Upper lobe of left lung (tissue), 6 donors: Measurements from ENCODE around the gene DLX3. TPM values are rescaled to one million over a fixed set of nuclear protein-coding genes. Genes with fewer than 3 reads are reported as not detected.
"Not testable (repeated sequence)": the region's sequence is repeated elsewhere in the genome, so short reads cannot be mapped to it uniquely, and the experiment has no call there.

Experiments used
- ATAC-seq, 2 donors: fragments of 200-7000 bp; cut with Tn5 transposase; one replicate each; pipeline ENCODE4 v1.9.1; 2022; ENCODE audit warnings: mild to moderate bottlenecking in 2 of 2, moderate library complexity in 2 of 2; ENCODE audit not compliant: low FRiP score in 2 of 2
- DNase-seq, 2 donors: peaks; one replicate each; pipeline ENCODE4 v3.0.0-alpha.2; 2019 to 2020
- H3K27ac ChIP-seq, 4 donors: fragments of 200-600 bp; sonication (generic); one replicate each; pipeline ENCODE4 v1.5.1; 2016 to 2019
- H3K27me3 ChIP-seq, 4 donors: fragments of 200-600 bp; sonication (generic); one replicate each; pipeline ENCODE4 v1.5.1; 2017 to 2019
- H3K36me3 ChIP-seq, 4 donors: fragments of 200-600 bp; sonication (generic); one replicate each; pipeline ENCODE4 v1.5.1; 2016 to 2019
- H3K4me1 ChIP-seq, 4 donors: fragments of 200-600 bp; sonication (generic); one replicate each; pipeline ENCODE4 v1.5.1; 2018 to 2019
- H3K4me3 ChIP-seq, 4 donors: fragments of 200-600 bp; sonication (generic); one replicate each; pipeline ENCODE4 v1.5.1; 2017 to 2019; ENCODE audit warnings: mild to moderate bottlenecking in 2 of 4, moderate library complexity in 1 of 4
- H3K9me3 ChIP-seq, 4 donors: fragments of 200-600 bp; sonication (generic); one replicate each; pipeline ENCODE4 v1.5.1; 2018 to 2019
- CTCF ChIP-seq, 6 experiments: fragments of 450-650 bp in 4 of 6; fragments of 200-600 bp in 2 of 6; sonication (generic) in 2 of 6; IDR thresholded peaks; one replicate each; pipeline ENCODE4 v1.5.1; 2016 to 2019; ENCODE audit warnings: antibody characterized with exemption in 6 of 6
- EP300 ChIP-seq, 4 donors: sonication (generic); formaldehyde crosslinking; IDR thresholded peaks; one replicate each; pipeline ENCODE4 v1.5.1; 2017; ENCODE audit warnings: antibody characterized with exemption in 4 of 4, control low read depth in 2 of 4
- POLR2A ChIP-seq, 4 donors: fragments of 450-650 bp; IDR thresholded peaks; one replicate each; pipeline ENCODE4 v1.5.1; 2016 to 2017; ENCODE audit warnings: antibody characterized with exemption in 4 of 4, mild to moderate bottlenecking in 2 of 4
- POLR2AphosphoS5 ChIP-seq, 2 donors: sonication (generic); formaldehyde crosslinking; IDR thresholded peaks; one replicate each; pipeline ENCODE4 v1.5.1; 2017; ENCODE audit warnings: antibody characterized with exemption in 2 of 2
- WGBS, 2 donors: methylation state at CpG; one replicate each; pipeline ENCODE4 v1.1.5; 2017 to 2018; 5-methylcytosine and 5-hydroxymethylcytosine counted together
- total RNA-seq, 6 donors: library from RNA; depleted of rRNA in 4 of 6; stranded (reverse); fragments of >200 nt in 4 of 6; gene quantifications; one replicate each; pipeline versions ENCODE4 v1.1.0 to v1.2.1, GENCODE V29; 2016 to 2021
- donor health status: DM: no; HTN: no; CAD: no; lungs with moderate emphysema.
- donor health status: DM: no; HTN: yes; CAD: no; lungs with severe emphysema.

Gene DLX3
- total RNA-seq, 6 donors from 2014 or later, result 0.20 to 0.91 (median 0.54) TPM; not detected in 2

- TF ChIP-seq POLR2AphosphoS5 (IDR thresholded peaks at IDR 0.05), result peak in 1 of 2 donors; percentile 10
- WGBS, 2 donors, result 72 to 83% methylated on average over 5 of the region's 5 CpGs
These were observed 45.5 kb upstream of the DLX3 start for GRCh38 chr17:50040496-50040895.

GRCh38 chr17:50039058-50039457 is 44.0 kb upstream of the DLX3 start:
- ATAC-seq, result no peak
- Histone ChIP-seq H3K4me1 (peaks cover 52 to 71% (median 62%) of the 10 kb centered on the region in 4 donors), H3K27ac (peak overlapping the region; percentile 13 to 91 (median 86)), H3K27me3 (no peaks in the 10 kb centered on the region), H3K9me3 (no peaks in the 10 kb centered on the region), H3K36me3 (no peaks in the 10 kb centered on the region), H3K4me3 (no peak overlapping the region)
- no peak for DNase-seq
- WGBS, 2 donors, result 58 to 71% methylated on average over 2 to 4 of the region's 4 CpGs
- TF ChIP-seq POLR2AphosphoS5 (IDR thresholded peaks at IDR 0.05), result peak; percentile 30 to 77
- no peak for TF ChIP-seq CTCF (IDR thresholded peaks at IDR 0.05)
- peak in 2 of 4 donors; percentile 20 to 33 for TF ChIP-seq EP300 (IDR thresholded peaks at IDR 0.05)

More at GRCh38 chr17:50040496-50040895, 45.5 kb upstream of the DLX3 start:
- H3K36me3 ChIP-seq, H3K4me3 ChIP-seq, H3K27me3 ChIP-seq, ATAC-seq, H3K9me3 ChIP-seq, DNase-seq: not testable (repeated sequence)
- H3K4me1 ChIP-seq, result peaks cover 58 to 77% (median 65%) of the 10 kb centered on the region in 4 donors
- peak overlapping the region in 2 of 4 donors; percentile 87 to 91 for H3K27ac ChIP-seq

- Histone ChIP-seq H3K4me3 (peak overlapping the region in 1 of 4 donors; percentile 6), H3K9me3 (no peaks in the 10 kb centered on the region), H3K27ac (peak overlapping the region; percentile 85 to 91 (median 89)), H3K4me1 (peaks cover 45 to 69% (median 54%) of the 10 kb centered on the region in 4 donors), H3K36me3 (no peaks in the 10 kb centered on the region), H3K27me3 (no peaks in the 10 kb centered on the region)
- ATAC-seq, result peak; percentile 64 to 87
- TF ChIP-seq POLR2AphosphoS5 (IDR thresholded peaks at IDR 0.05) (peak; percentile 62 to 71), POLR2A (IDR thresholded peaks at IDR 0.05) (no peak), CTCF (IDR thresholded peaks at IDR 0.05) (no peak)
- DNase-seq, result peak; percentile 68 to 90
- WGBS, 2 donors, result 29 to 35% methylated on average over 7 to 14 of the region's 14 CpGs
These were observed 42.5 kb upstream of the DLX3 start for GRCh38 chr17:50037321-50038107.

GRCh38 chr17:50036455-50037261 is 41.6 kb upstream of the DLX3 start:
- DNase-seq (peak in 1 of 2 donors; percentile 69), ATAC-seq (peak; percentile 18 to 73)
- no peaks in the 10 kb centered on the region for H3K9me3 ChIP-seq
- H3K27me3 ChIP-seq, result no peaks in the 10 kb centered on the region
- WGBS, 2 donors, result 51 to 69% methylated on average over 5 to 11 of the region's 11 CpGs
- peaks cover 45 to 69% (median 54%) of the 10 kb centered on the region in 4 donors for H3K4me1 ChIP-seq
- peak overlapping the region in 1 of 4 donors; percentile 6 for H3K4me3 ChIP-seq
- TF ChIP-seq POLR2AphosphoS5 (IDR thresholded peaks at IDR 0.05) (no peak), CTCF (IDR thresholded peaks at IDR 0.05) (no peak), EP300 (IDR thresholded peaks at IDR 0.05) (no peak), POLR2A (IDR thresholded peaks at IDR 0.05) (no peak)
- no peaks in the 10 kb centered on the region for H3K36me3 ChIP-seq
- H3K27ac ChIP-seq, result peak overlapping the region; percentile 85 to 91 (median 89)

GRCh38 chr17:50035945-50036344 is 40.9 kb upstream of the DLX3 start:
- no peaks in the 10 kb centered on the region for H3K9me3 ChIP-seq
- DNase-seq (no peak), ATAC-seq (no peak)
- WGBS, 2 donors, result 75% methylated on average over 1 of the region's 1 CpG; no CpG with 5 or more reads in 1 of the 2 donors
- peaks cover 45 to 69% (median 54%) of the 10 kb centered on the region in 4 donors for H3K4me1 ChIP-seq
- H3K36me3 ChIP-seq, result no peaks in the 10 kb centered on the region
- peak overlapping the region; percentile 85 to 91 (median 89) for H3K27ac ChIP-seq
- H3K4me3 ChIP-seq, result no peak overlapping the region
- TF ChIP-seq POLR2AphosphoS5 (IDR thresholded peaks at IDR 0.05) (no peak), CTCF (IDR thresholded peaks at IDR 0.05) (no peak), POLR2A (IDR thresholded peaks at IDR 0.05) (no peak), EP300 (IDR thresholded peaks at IDR 0.05) (no peak)
- no peaks in the 10 kb centered on the region for H3K27me3 ChIP-seq
